CD1c-positive myeloid dendritic cell (primary cell): ENCODE data around the gene PLSCR2.
"Not testable (repeated sequence)": the region's sequence is repeated elsewhere in the genome, so short reads cannot be mapped to it uniquely, and the experiment has no call there.

Source experiments
- DNase-seq: peaks from one replicate; pipeline ENCODE4 v3.0.0-alpha.2; 2016; ENCODE audit errors: extremely low spot score

Gene PLSCR2

DNA sequence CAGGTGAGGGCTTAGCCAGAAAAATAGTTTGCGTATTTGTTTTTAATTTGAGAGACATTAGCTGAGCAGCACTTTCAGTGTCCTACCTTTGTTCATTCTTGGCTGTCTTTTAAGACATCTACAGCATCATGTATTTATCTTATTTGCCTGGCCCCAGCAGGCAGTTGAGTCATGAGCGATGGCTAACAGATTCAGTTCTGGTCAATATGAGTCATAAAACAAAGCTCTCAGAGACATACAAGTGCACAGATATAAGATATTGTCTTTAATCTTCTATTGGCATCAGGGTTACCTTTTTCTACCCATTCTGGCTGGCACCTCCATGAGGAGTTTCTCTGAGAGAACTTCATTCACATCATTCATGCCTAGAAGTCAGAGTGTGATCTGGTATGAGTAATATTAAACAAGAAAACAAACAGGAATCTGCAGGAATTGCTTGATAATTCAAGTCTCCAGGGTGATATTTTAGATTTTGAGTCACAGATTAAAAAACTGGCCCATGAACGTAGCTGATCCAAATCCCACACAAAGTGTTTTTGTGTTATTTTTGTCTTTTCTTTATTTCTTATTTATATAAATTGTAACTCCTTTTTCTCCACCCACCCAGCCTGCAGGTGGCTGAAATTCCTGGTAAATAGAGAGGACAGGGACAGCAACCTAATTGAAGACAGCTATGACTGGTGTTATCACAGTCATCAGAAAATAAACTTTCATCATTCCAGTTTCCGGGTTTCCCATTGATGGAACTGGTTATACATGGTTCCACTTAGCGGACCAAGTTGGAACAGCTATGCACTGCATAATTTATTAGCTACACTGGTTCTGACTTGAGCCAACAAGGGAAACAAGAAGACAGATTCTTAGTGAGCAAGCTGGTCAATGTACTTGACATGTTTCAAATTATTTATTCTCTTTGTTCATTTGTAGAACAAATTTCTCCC, 47.3 kb downstream of the PLSCR2 start:
- no peak for DNase-seq

DNA sequence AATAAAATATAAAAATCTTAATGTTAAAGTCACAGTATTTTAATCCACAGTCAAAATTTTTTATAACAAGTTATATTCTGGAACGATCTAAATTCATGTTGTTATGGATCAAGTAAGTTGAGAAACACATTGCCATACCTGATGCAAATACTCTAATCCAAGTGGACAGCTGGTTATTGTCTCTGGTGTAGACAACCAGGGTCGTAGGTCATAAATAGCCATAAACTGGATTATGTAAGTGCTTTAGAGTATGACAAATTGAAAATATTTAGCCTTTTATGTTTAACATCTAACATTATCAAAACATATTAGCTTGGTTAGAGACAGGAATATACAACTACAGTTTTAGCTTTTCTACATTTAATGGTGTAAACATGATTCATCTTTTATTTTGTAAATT, 53.0 kb downstream of the PLSCR2 start:
- DNase-seq = no peak

- no peak for DNase-seq
Measured at GRCh38 chr3:146414010-146414409, 55.4 kb downstream of the PLSCR2 start.

- DNase-seq = not testable (repeated sequence)
Measured at GRCh38 chr3:146412711-146413110, 56.6 kb downstream of the PLSCR2 start.

DNA sequence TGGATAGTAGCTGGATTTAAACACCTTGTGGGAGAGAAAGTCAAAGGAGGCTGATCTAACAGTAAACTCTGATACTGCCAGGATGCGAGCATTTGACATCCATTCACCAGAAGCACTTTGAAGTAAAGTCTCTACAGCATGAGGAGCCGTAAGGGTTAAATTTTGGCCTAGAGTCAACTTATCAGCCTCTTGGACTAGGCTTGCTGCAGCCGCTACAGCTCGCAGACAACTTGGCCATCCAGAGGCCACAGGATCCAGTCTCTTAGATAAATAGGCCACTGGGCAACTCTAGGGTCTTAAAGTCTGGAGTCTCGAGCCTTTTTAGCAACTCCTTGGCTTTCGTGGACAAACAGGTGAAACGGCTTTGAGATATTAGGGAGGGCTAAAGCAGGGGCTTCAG, 61.4 kb downstream of the PLSCR2 start:
- DNase-seq = no peak

- no peak for DNase-seq
Measured at GRCh38 chr3:146404436-146404835, 64.9 kb downstream of the PLSCR2 start.

- DNase-seq = no peak
Measured at GRCh38 chr3:146403792-146404191, 65.6 kb downstream of the PLSCR2 start.

GRCh38 chr3:146396792-146397191, 72.6 kb downstream of the PLSCR2 start:
- DNase-seq = no peak

GRCh38 chr3:146395164-146395563, 74.2 kb downstream of the PLSCR2 start:
- no peak for DNase-seq

GRCh38 chr3:146390957-146391356, 78.4 kb downstream of the PLSCR2 start:
- DNase-seq = no peak

GRCh38 chr3:146390006-146390772, 79.2 kb downstream of the PLSCR2 start:
- DNase-seq = no peak

DNA sequence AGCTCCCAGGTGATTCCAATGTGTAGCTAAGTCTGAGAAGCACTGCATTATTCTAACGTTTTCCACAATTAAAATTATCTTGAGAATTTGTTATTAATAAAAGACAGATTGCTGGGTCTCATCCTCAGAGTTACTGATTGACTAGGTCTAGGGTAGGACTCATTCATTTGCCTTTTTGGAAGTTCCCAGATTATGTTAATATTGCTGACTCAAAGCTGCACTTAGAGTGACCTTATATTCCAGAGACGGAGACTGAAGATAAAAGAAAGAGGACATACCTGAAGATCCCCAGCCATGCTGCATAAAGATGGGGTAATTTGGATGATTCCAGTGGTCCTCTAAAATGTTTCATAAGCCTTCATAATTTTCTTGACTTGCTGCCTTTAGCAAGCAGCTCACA, 81.8 kb downstream of the PLSCR2 start:
- no peak for DNase-seq

GRCh38 chr3:146386936-146387335, 82.4 kb downstream of the PLSCR2 start:
- DNase-seq = no peak

GRCh38 chr3:146384786-146385185, 84.6 kb downstream of the PLSCR2 start:
- no peak for DNase-seq
